Hepatocyte (in vitro differentiated cells): Measurements from ENCODE around the gene ANO2.

Experiments used
- CTCF ChIP-seq: fragments of 200-600 bp; sonication (generic); IDR thresholded peaks from 2 replicates; pipeline ENCODE4 v1.5.1; 2016; ENCODE audit warnings: antibody characterized with exemption, mild to moderate bottlenecking; ENCODE audit not compliant: poor library complexity
- EZH2 ChIP-seq: fragments of 200-600 bp; sonication (generic); IDR thresholded peaks from 2 replicates; pipeline ENCODE4 v1.6.1; 2016; ENCODE audit warnings: antibody characterized with exemption, mild to moderate bottlenecking, borderline replicate concordance
- EZH2phosphoT487 ChIP-seq: fragments of 200-600 bp; sonication (generic); IDR thresholded peaks from one replicate; pipeline ENCODE4 v1.6.1; 2018; ENCODE audit warnings: antibody characterized with exemption, mild to moderate bottlenecking, low read depth, moderate library complexity; ENCODE audit not compliant: unreplicated experiment, severe bottlenecking

- TF ChIP-seq EZH2phosphoT487 (no peak), CTCF (no peak), EZH2 (no peak)
These were observed 228.9 kb downstream of the ANO2 start for GRCh38 chr12:5716201-5716600.
